Neural progenitor cell (in vitro differentiated cells): Measurements from ENCODE around the gene TINCR.

Source experiments
- CTCF ChIP-seq: fragments of 200-600 bp; sonication (generic); IDR thresholded peaks from 2 replicates; pipeline ENCODE4 v1.5.1; 2017; ENCODE audit warnings: antibody characterized with exemption, mild to moderate bottlenecking
- EZH2 ChIP-seq: fragments of 200-600 bp; sonication (generic); IDR thresholded peaks from 2 replicates; pipeline ENCODE4 v1.6.1; 2017; ENCODE audit warnings: antibody characterized with exemption, mild to moderate bottlenecking, moderate library complexity

- TF ChIP-seq CTCF (no peak), EZH2 (no peak)
Measured at GRCh38 chr19:5592531-5593342, 25.0 kb upstream of the TINCR start.
